ENCODE results near the gene C6orf132. TPM values are rescaled to one million over a fixed set of nuclear protein-coding genes. Genes with fewer than 3 reads are reported as not detected.
A peak's percentile ranks its signal among the peaks of the same experiment; 100 is the strongest.

Gene C6orf132
- total RNA-seq, 1 donor from 2014 or later, result 11.8 TPM

GRCh38 chr6:42079941-42080464 is 62.4 kb downstream of the C6orf132 start:
- Mint-ChIP-seq H3K9me3 (ENCODE audit: low read depth) (no peaks in the 10 kb centered on the region), H3K27me3 (no peaks in the 10 kb centered on the region), H3K36me3 (ENCODE audit: insufficient read depth) (peaks cover 17% of the 10 kb centered on the region), H3K4me1 (ENCODE audit: low read depth) (no peaks in the 10 kb centered on the region), H3K27ac (no peak overlapping the region), H3K4me3 (ENCODE audit: low read depth) (no peak overlapping the region)
- TF ChIP-seq, protein P1, sequence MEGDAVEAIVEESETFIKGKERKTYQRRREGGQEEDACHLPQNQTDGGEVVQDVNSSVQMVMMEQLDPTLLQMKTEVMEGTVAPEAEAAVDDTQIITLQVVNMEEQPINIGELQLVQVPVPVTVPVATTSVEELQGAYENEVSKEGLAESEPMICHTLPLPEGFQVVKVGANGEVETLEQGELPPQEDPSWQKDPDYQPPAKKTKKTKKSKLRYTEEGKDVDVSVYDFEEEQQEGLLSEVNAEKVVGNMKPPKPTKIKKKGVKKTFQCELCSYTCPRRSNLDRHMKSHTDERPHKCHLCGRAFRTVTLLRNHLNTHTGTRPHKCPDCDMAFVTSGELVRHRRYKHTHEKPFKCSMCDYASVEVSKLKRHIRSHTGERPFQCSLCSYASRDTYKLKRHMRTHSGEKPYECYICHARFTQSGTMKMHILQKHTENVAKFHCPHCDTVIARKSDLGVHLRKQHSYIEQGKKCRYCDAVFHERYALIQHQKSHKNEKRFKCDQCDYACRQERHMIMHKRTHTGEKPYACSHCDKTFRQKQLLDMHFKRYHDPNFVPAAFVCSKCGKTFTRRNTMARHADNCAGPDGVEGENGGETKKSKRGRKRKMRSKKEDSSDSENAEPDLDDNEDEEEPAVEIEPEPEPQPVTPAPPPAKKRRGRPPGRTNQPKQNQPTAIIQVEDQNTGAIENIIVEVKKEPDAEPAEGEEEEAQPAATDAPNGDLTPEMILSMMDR (IDR thresholded peaks at IDR 0.05; ENCODE audit: unreplicated experiment), result no peak
- DNase-seq (ENCODE audit: low spot score, unreplicated experiment), result no peak

GRCh38 chr6:42078386-42078785 is 64.0 kb downstream of the C6orf132 start:
- H3K36me3 Mint-ChIP-seq (ENCODE audit: insufficient read depth), result peaks cover 22% of the 10 kb centered on the region
- no peak overlapping the region for H3K4me3 Mint-ChIP-seq (ENCODE audit: low read depth)
- H3K27ac Mint-ChIP-seq, result no peak overlapping the region
- TF ChIP-seq, protein P1 (IDR thresholded peaks at IDR 0.05; ENCODE audit: unreplicated experiment), result no peak
- no peaks in the 10 kb centered on the region for H3K4me1 Mint-ChIP-seq (ENCODE audit: low read depth)
- no peaks in the 10 kb centered on the region for H3K27me3 Mint-ChIP-seq
- no peaks in the 10 kb centered on the region for H3K9me3 Mint-ChIP-seq (ENCODE audit: low read depth)
- no peak for DNase-seq (ENCODE audit: low spot score, unreplicated experiment)

DNA sequence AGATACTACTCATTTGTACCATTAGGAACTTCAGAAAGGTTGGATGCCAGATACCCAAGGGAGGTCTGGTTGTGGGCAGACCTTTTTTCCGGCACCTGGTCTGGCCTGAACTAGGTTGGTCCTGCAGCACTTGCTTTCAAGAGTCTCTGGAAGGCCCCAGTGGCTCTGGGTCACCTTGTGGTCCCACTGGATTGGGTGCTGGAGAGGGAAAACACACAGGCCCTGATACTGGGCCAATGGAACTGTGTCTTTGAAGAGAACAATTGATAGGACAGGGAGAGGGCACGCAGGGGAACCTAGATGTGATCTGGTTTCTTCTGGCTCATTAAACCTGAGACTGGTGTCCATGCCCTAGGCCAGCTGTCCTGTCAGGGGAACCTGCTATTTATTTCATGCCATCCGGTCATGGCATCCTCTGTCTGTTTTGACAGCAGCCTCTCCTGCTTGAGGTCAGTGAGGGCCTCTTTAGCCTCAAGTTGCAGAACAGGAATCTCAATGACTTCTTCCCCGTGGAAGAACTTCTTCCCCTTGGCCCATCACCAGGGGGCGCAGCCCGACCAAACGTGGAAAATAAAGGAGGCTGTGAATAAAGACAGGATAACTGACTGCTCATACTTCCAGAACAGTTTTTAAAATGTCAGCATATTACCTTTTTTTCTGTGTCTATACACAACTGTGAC is 67.1 kb downstream of the C6orf132 start:
- Mint-ChIP-seq H3K4me1 (ENCODE audit: low read depth) (no peaks in the 10 kb centered on the region), H3K27ac (no peak overlapping the region), H3K9me3 (ENCODE audit: low read depth) (no peaks in the 10 kb centered on the region), H3K27me3 (no peaks in the 10 kb centered on the region), H3K36me3 (ENCODE audit: insufficient read depth) (peaks cover 29% of the 10 kb centered on the region), H3K4me3 (ENCODE audit: low read depth) (no peak overlapping the region)
- peak; percentile 71 for DNase-seq (ENCODE audit: low spot score, unreplicated experiment)
- TF ChIP-seq, protein P1 (IDR thresholded peaks at IDR 0.05; ENCODE audit: unreplicated experiment), result peak; percentile 93

GRCh38 chr6:42073287-42073686 is 69.1 kb downstream of the C6orf132 start:
- Mint-ChIP-seq H3K4me3 (ENCODE audit: low read depth) (no peak overlapping the region), H3K27me3 (no peaks in the 10 kb centered on the region), H3K4me1 (ENCODE audit: low read depth) (no peaks in the 10 kb centered on the region), H3K36me3 (ENCODE audit: insufficient read depth) (peaks cover 21% of the 10 kb centered on the region), H3K9me3 (ENCODE audit: low read depth) (no peaks in the 10 kb centered on the region), H3K27ac (no peak overlapping the region)
- TF ChIP-seq, protein P1 (IDR thresholded peaks at IDR 0.05; ENCODE audit: unreplicated experiment), result no peak
- DNase-seq (ENCODE audit: low spot score, unreplicated experiment), result no peak

- Mint-ChIP-seq H3K9me3 (ENCODE audit: low read depth) (no peaks in the 10 kb centered on the region), H3K36me3 (ENCODE audit: insufficient read depth) (peaks cover 15% of the 10 kb centered on the region), H3K4me3 (ENCODE audit: low read depth) (no peak overlapping the region), H3K4me1 (ENCODE audit: low read depth) (no peaks in the 10 kb centered on the region), H3K27me3 (no peaks in the 10 kb centered on the region), H3K27ac (no peak overlapping the region)
- TF ChIP-seq, protein P1 (IDR thresholded peaks at IDR 0.05; ENCODE audit: unreplicated experiment), result no peak
- no peak for DNase-seq (ENCODE audit: low spot score, unreplicated experiment)
Measured at GRCh38 chr6:42071881-42072583, 70.4 kb downstream of the C6orf132 start.

Data from progenitor cell of endocrine pancreas (in vitro differentiated cells).